SK-N-SH (cell line): ENCODE data around the gene MNT. TPM values are rescaled to one million over a fixed set of nuclear protein-coding genes. Genes with fewer than 3 reads are reported as not detected.

Experiments
- CTCF ChIA-PET: fragments of 300-600, 350-600 bp; formaldehyde crosslinking; extraction: SDS; loops from one replicate; lab custom pipeline; 2021; lab: Yijun Ruan, JAX
- POLR2A ChIA-PET: fragments of 350-600 bp; sonication (Branson Sonifier 250); formaldehyde crosslinking; extraction: SDS; loops from one replicate; lab custom pipeline; 2020; ENCODE audit warnings: antibody characterized with exemption, inconsistent platforms; lab: Yijun Ruan, JAX
- DNase-seq: peaks from one replicate; pipeline ENCODE4 v3.0.0; 2012
- H2AFZ ChIP-seq: fragments of 200-600 bp; sonication (generic); 2 replicates; pipeline ENCODE4 v1.8.1; 2016; ENCODE audit warnings: antibody characterized with exemption, mild to moderate bottlenecking, low read depth
- H3F3A ChIP-seq: fragments of 200-600 bp; sonication (generic); replicated peaks from 2 replicates; pipeline ENCODE3; 2016; ENCODE audit warnings: antibody characterized with exemption, mild to moderate bottlenecking; ENCODE audit not compliant: insufficient read depth
- H3K27ac ChIP-seq, 2 experiments: fragments of 200-500 bp in 1 of 2; fragments of 200-600 bp in 1 of 2; sonication (Bioruptor generic) in 1 of 2; sonication (generic), shearing (Covaris generic) in 1 of 2; 2 replicates each; pipeline versions ENCODE4 v1.5.1 to v1.6.1; 2014 to 2016; ENCODE audit warnings: low read depth in 2 of 2, inconsistent platforms in 1 of 2, low read length in 1 of 2, mild to moderate bottlenecking in 1 of 2, mixed read lengths in 1 of 2
- H3K27me3 ChIP-seq: fragments of 200-600 bp; sonication (generic), shearing (Covaris generic); 2 replicates; pipeline ENCODE4 v1.6.1; 2016; ENCODE audit warnings: mixed run types; ENCODE audit not compliant: insufficient read depth
- H3K36me3 ChIP-seq, 2 experiments: fragments of 200-500 bp in 1 of 2; fragments of 200-600 bp in 1 of 2; sonication (Bioruptor generic) in 1 of 2; sonication (generic) in 1 of 2; replicated peaks in 1 of 2; 2 replicates each; pipeline versions ENCODE3 to v1.5.1; 2014 to 2016; ENCODE audit warnings: low read length in 1 of 2, mild to moderate bottlenecking in 1 of 2; ENCODE audit not compliant: insufficient read depth in 2 of 2, control insufficient read depth in 1 of 2
- H3K4me1 ChIP-seq, 2 experiments: fragments of 200-500 bp in 1 of 2; fragments of 200-600 bp in 1 of 2; sonication (Bioruptor generic) in 1 of 2; sonication (generic), shearing (Covaris generic) in 1 of 2; 2 replicates each; pipeline versions ENCODE4 v1.5.1 to v1.6.1; 2014 to 2016; ENCODE audit warnings: low read depth in 1 of 2, low read length in 1 of 2, mixed run types in 1 of 2; ENCODE audit not compliant: insufficient read depth in 2 of 2, control insufficient read depth in 1 of 2
- H3K4me2 ChIP-seq: fragments of 200-600 bp; sonication (generic), shearing (Covaris generic); 2 replicates; pipeline ENCODE4 v1.6.1; 2017; ENCODE audit warnings: mixed run types
- H3K4me3 ChIP-seq, 2 experiments: fragments of 200-500 bp in 1 of 2; fragments of 200-600 bp in 1 of 2; sonication (Bioruptor generic) in 1 of 2; sonication (generic), shearing (Covaris generic) in 1 of 2; 2 replicates each; pipeline versions ENCODE4 v1.5.1 to v1.8.1; 2014 to 2016; ENCODE audit warnings: low read depth in 2 of 2, inconsistent platforms in 1 of 2, low read length in 1 of 2, mild to moderate bottlenecking in 1 of 2, mixed read lengths in 1 of 2, moderate library complexity in 1 of 2
- H3K79me2 ChIP-seq: fragments of 200-600 bp; sonication (generic); 2 replicates; pipeline ENCODE4 v1.8.1; 2017; ENCODE audit warnings: mild to moderate bottlenecking; ENCODE audit not compliant: insufficient read depth
- H3K9ac ChIP-seq: fragments of 200-600 bp; sonication (generic); 2 replicates; pipeline ENCODE4 v1.6.1; 2017; ENCODE audit warnings: mixed run types
- H3K9me2 ChIP-seq: fragments of 200-600 bp; sonication (generic); 2 replicates; pipeline ENCODE4 v1.6.1; 2017; ENCODE audit warnings: mixed run types
- H3K9me3 ChIP-seq: fragments of 200-600 bp; sonication (generic); 2 replicates; pipeline ENCODE4 v1.6.1; 2017; ENCODE audit warnings: mixed run types, mild to moderate bottlenecking, moderate library complexity
- H4K20me1 ChIP-seq: fragments of 200-600 bp; sonication (generic); 2 replicates; pipeline ENCODE4 v1.6.1; 2017; ENCODE audit warnings: mild to moderate bottlenecking, mixed run types; ENCODE audit not compliant: insufficient read depth
- CTCF ChIP-seq: fragments of 200-600 bp; sonication (generic); IDR thresholded peaks from 2 replicates; pipeline ENCODE4 v1.6.1; 2017; ENCODE audit warnings: antibody characterized with exemption, mild to moderate bottlenecking, moderate library complexity
- ELF1 ChIP-seq: IDR thresholded peaks from 2 replicates; pipeline ENCODE4 v1.4.0; 2012
- EP300 ChIP-seq, 2 experiments: IDR thresholded peaks; 2 replicates each; pipeline versions ENCODE4 v1.4.0 to v1.6.1; 2012; ENCODE audit warnings: borderline replicate concordance in 1 of 2, low read depth in 1 of 2, low read length in 1 of 2
- EZH2phosphoT487 ChIP-seq: fragments of 200-600 bp; sonication (generic); IDR thresholded peaks from 2 replicates; pipeline ENCODE4 v1.6.1; 2017; ENCODE audit warnings: low read depth, mixed run types, mild to moderate bottlenecking, antibody characterized with exemption, moderate library complexity, borderline replicate concordance
- FOXM1 ChIP-seq: IDR thresholded peaks from 2 replicates; pipeline ENCODE4 v1.4.0; 2012; ENCODE audit warnings: low read depth, mild to moderate bottlenecking
- GABPA ChIP-seq: IDR thresholded peaks from 2 replicates; pipeline ENCODE4 v1.4.0; 2012; ENCODE audit warnings: low read depth, mild to moderate bottlenecking
- MAX ChIP-seq: IDR thresholded peaks from 2 replicates; pipeline ENCODE4 v1.4.0; 2012; ENCODE audit warnings: low read depth
- MXI1 ChIP-seq: IDR thresholded peaks from 2 replicates; pipeline ENCODE4 v1.6.1; 2012; ENCODE audit warnings: mild to moderate bottlenecking, low read depth, low read length, improper control_type of control experiment
- NRF1 ChIP-seq: IDR thresholded peaks from 2 replicates; pipeline ENCODE4 v1.6.1; 2012; ENCODE audit warnings: low read depth, mild to moderate bottlenecking, low read length
- POLR2AphosphoS5 ChIP-seq: IDR thresholded peaks from 2 replicates; pipeline ENCODE4 v1.6.1; 2012; ENCODE audit warnings: low read depth, low read length
- REST ChIP-seq: IDR thresholded peaks from 2 replicates; pipeline ENCODE4 v1.6.1; 2012; ENCODE audit warnings: mild to moderate bottlenecking, low read depth, low read length, moderate library complexity
- SIN3A ChIP-seq: IDR thresholded peaks from 2 replicates; pipeline ENCODE4 v1.6.1; 2012; ENCODE audit warnings: low read depth, mild to moderate bottlenecking, low read length, moderate library complexity, borderline replicate concordance
- TAF1 ChIP-seq: IDR thresholded peaks from 2 replicates; pipeline ENCODE4 v1.6.1; 2012; ENCODE audit warnings: low read depth, mild to moderate bottlenecking, low read length, moderate library complexity, borderline replicate concordance
- TCF12 ChIP-seq: IDR thresholded peaks from 2 replicates; pipeline ENCODE4 v1.4.0; 2012
- TEAD4 ChIP-seq: IDR thresholded peaks from 2 replicates; pipeline ENCODE4 v1.4.0; 2012; ENCODE audit warnings: mild to moderate bottlenecking, borderline replicate concordance; ENCODE audit not compliant: insufficient read depth
- USF1 ChIP-seq: IDR thresholded peaks from 2 replicates; pipeline ENCODE4 v1.4.0; 2012; ENCODE audit warnings: low read depth, borderline replicate concordance
- ZBTB33 ChIP-seq: IDR thresholded peaks from 2 replicates; pipeline ENCODE4 v1.4.0; 2012; ENCODE audit warnings: low read depth, borderline replicate concordance
- WGBS: methylation state at CpG from one replicate; pipeline ENCODE4 v1.1.6; 2017; ENCODE audit warnings: low lambda C conversion rate; 5-methylcytosine and 5-hydroxymethylcytosine counted together
- polyA plus RNA-seq, 3 experiments: library from polyadenylated mRNA; depleted of rRNA; stranded (reverse); fragments of >200 nt; gene quantifications; 2 replicates each; pipeline ENCODE4 v1.2.3, GENCODE V29; 2012
- TF ChIP-seq, protein P1 (sequence below): fragments of 150-350 bp; IDR thresholded peaks from 2 replicates; pipeline ENCODE4 v1.6.1; 2017; ENCODE audit warnings: antibody characterized with exemption, low read length, low read depth, borderline replicate concordance
- TF ChIP-seq, protein P2 (sequence below): IDR thresholded peaks from 2 replicates; pipeline ENCODE4; 2012

MNT gene
- polyA plus RNA-seq, 1 of the 3 experiments (the other 2 are of a cell fraction) = 7.1 TPM

GRCh38 chr17:2399572-2400473 is 1.0 kb downstream of the MNT start:
- peak overlapping the region; percentile 99 for H3K4me3 ChIP-seq
- H4K20me1 ChIP-seq = peaks cover 12% of the 10 kb centered on the region; the same call in 1 of the 2 replicates
- no peaks in the 10 kb centered on the region for H3K9me3 ChIP-seq
- POLR2A ChIA-PET = interaction anchor here (0.6 to 2.2 kb wide), 4 partner anchors 7 to 101 kb away, joined by 3 to 12 read pairs (median 3); partner anchors contain the start of gene TSR1
- peak overlapping the region; percentile 97 to 100 for H3K27ac ChIP-seq
- peak; percentile 93 for DNase-seq
- under 1% methylated on average over 22 of the region's 82 CpGs for WGBS
- peaks cover 38 to 48% of the 10 kb centered on the region in 2 experiments for H3K4me1 ChIP-seq
- TF ChIP-seq, protein P1, sequence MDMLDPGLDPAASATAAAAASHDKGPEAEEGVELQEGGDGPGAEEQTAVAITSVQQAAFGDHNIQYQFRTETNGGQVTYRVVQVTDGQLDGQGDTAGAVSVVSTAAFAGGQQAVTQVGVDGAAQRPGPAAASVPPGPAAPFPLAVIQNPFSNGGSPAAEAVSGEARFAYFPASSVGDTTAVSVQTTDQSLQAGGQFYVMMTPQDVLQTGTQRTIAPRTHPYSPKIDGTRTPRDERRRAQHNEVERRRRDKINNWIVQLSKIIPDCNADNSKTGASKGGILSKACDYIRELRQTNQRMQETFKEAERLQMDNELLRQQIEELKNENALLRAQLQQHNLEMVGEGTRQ = no peak
- TF ChIP-seq GABPA (no peak), MXI1 (peak; percentile 96), FOXM1 (no peak), EP300 (IDR thresholded peaks at IDR 0.05; ENCODE audit: borderline replicate concordance in 1 of 2, low read depth in 1 of 2, low read length in 1 of 2) (no peak), REST (no peak), ELF1 (no peak), SIN3A (peak; percentile 87; the same call in 1 of the 2 replicates), TEAD4 (peak; percentile 64; the same call in 1 of the 2 replicates), TCF12 (peak; percentile 22; the same call in 1 of the 2 replicates), USF1 (peak; percentile 85), ZBTB33 (no peak), CTCF (no peak), POLR2AphosphoS5 (peak; percentile 62), TAF1 (peak; percentile 64; the same call in 1 of the 2 replicates), EZH2phosphoT487 (no peak), MAX (peak; percentile 96), NRF1 (peak; percentile 24)
- TF ChIP-seq, protein P2, sequence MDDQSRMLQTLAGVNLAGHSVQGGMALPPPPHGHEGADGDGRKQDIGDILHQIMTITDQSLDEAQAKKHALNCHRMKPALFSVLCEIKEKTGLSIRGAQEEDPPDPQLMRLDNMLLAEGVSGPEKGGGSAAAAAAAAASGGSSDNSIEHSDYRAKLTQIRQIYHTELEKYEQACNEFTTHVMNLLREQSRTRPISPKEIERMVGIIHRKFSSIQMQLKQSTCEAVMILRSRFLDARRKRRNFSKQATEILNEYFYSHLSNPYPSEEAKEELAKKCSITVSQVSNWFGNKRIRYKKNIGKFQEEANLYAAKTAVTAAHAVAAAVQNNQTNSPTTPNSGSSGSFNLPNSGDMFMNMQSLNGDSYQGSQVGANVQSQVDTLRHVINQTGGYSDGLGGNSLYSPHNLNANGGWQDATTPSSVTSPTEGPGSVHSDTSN = no peak
- peaks cover 34% of the 10 kb centered on the region for H3F3A ChIP-seq
- H3K36me3 ChIP-seq = no peaks in the 10 kb centered on the region
- H2AFZ ChIP-seq = no peak overlapping the region; the same call in 1 of the 2 replicates
- H3K9me2 ChIP-seq = no peaks in the 10 kb centered on the region
- CTCF ChIA-PET = interaction anchor here (0.6 to 27.8 kb wide), 4 partner anchors 17 to 357 kb away, joined by 3 to 654 read pairs (median 4); no protein-coding TSS in a partner anchor
- peak overlapping the region; percentile 99 for H3K9ac ChIP-seq
- peaks cover 45% of the 10 kb centered on the region for H3K79me2 ChIP-seq
- no peaks in the 10 kb centered on the region for H3K27me3 ChIP-seq
- H3K4me2 ChIP-seq = peak overlapping the region; percentile 98
